Measurements from ENCODE around the gene GHRH. TPM values are rescaled to one million over a fixed set of nuclear protein-coding genes. Genes with fewer than 3 reads are reported as not detected.

Gene GHRH
- total RNA-seq, 1 experiment from 2014 or later: not detected

- no peak for DNase-seq (ENCODE audit: low spot score)
These were observed 891 bp upstream of the GHRH start for GRCh38 chr20:37262505-37262904.

GRCh38 chr20:37260923-37261322 is 691 bp downstream of the GHRH start:
- no peak for DNase-seq (ENCODE audit: low spot score)

GRCh38 chr20:37259865-37260264 is 1.7 kb downstream of the GHRH start:
- no peak for DNase-seq (ENCODE audit: low spot score)

GRCh38 chr20:37259031-37259430 is 2.6 kb downstream of the GHRH start:
- no peak for DNase-seq (ENCODE audit: low spot score)

GRCh38 chr20:37257988-37258387 is 3.6 kb downstream of the GHRH start:
- no peak for DNase-seq (ENCODE audit: low spot score)

GRCh38 chr20:37257530-37257929 is 4.1 kb downstream of the GHRH start:
- no peak for DNase-seq (ENCODE audit: low spot score)

GRCh38 chr20:37256286-37256685 is 5.3 kb downstream of the GHRH start:
- no peak for DNase-seq (ENCODE audit: low spot score)

GRCh38 chr20:37254114-37254878 is 7.3 kb downstream of the GHRH start:
- no peak for DNase-seq (ENCODE audit: low spot score)

- no peak for DNase-seq (ENCODE audit: low spot score)
These were observed 8.5 kb downstream of the GHRH start for GRCh38 chr20:37253087-37253486.

- no peak for DNase-seq (ENCODE audit: low spot score)
These were observed 9.7 kb downstream of the GHRH start for GRCh38 chr20:37251825-37252477.

GRCh38 chr20:37249304-37249703 is 12.3 kb downstream of the GHRH start:
- DNase-seq (ENCODE audit: low spot score): no peak

GRCh38 chr20:37247547-37247946 is 14.1 kb downstream of the GHRH start:
- no peak for DNase-seq (ENCODE audit: low spot score)

GRCh38 chr20:37246736-37247135 is 14.9 kb downstream of the GHRH start:
- DNase-seq (ENCODE audit: low spot score): no peak

GRCh38 chr20:37245216-37246150 is 16.1 kb downstream of the GHRH start:
- DNase-seq (ENCODE audit: low spot score): no peak

- no peak for DNase-seq (ENCODE audit: low spot score)
These were observed 17.0 kb downstream of the GHRH start for GRCh38 chr20:37244572-37244957.

- DNase-seq (ENCODE audit: low spot score): no peak
These were observed 17.6 kb downstream of the GHRH start for GRCh38 chr20:37243937-37244571.

- DNase-seq (ENCODE audit: low spot score): no peak
These were observed 18.3 kb downstream of the GHRH start for GRCh38 chr20:37243076-37243936.

- DNase-seq (ENCODE audit: low spot score): no peak
These were observed 19.1 kb downstream of the GHRH start for GRCh38 chr20:37242503-37242902.

- no peak for DNase-seq (ENCODE audit: low spot score)
These were observed 21.1 kb downstream of the GHRH start for GRCh38 chr20:37240337-37241067.

- no peak for DNase-seq (ENCODE audit: low spot score)
These were observed 22.6 kb downstream of the GHRH start for GRCh38 chr20:37238935-37239451.

Measured in HT-29 (cell line).